ENCODE data around the gene NT5C1A.

Gene NT5C1A

GRCh38 chr1:39681294-39681693 is 9.4 kb upstream of the NT5C1A start:
- Histone ChIP-seq H3K27me3 (ENCODE audit: control insufficient read depth, insufficient read depth, low read length) (no peaks in the 10 kb centered on the region), H3K4me1 (no peaks in the 10 kb centered on the region), H2AFZ (no peak overlapping the region), H3K4me3 (ENCODE audit: low read depth, low read length) (no peak overlapping the region), H3K9me3 (ENCODE audit: control insufficient read depth, low read length) (no peaks in the 10 kb centered on the region), H3K27ac (no peak overlapping the region), H3K4me2 (ENCODE audit: low read length) (no peak overlapping the region), H3K9ac (no peak overlapping the region), H3K36me3 (ENCODE audit: control insufficient read depth, insufficient read depth, low read length) (no peaks in the 10 kb centered on the region), H3K79me2 (no peaks in the 10 kb centered on the region)
- no peak for TF ChIP-seq CTCF (IDR thresholded peaks at IDR 0.05)

- no peaks in the 10 kb centered on the region for H3K4me1 ChIP-seq
- H3K9me3 ChIP-seq (ENCODE audit: control insufficient read depth, low read length): no peaks in the 10 kb centered on the region
- H3K27me3 ChIP-seq (ENCODE audit: control insufficient read depth, insufficient read depth, low read length): no peaks in the 10 kb centered on the region
- H3K4me3 ChIP-seq (ENCODE audit: low read depth, low read length): no peak overlapping the region
- H3K9ac ChIP-seq: no peak overlapping the region
- no peaks in the 10 kb centered on the region for H3K36me3 ChIP-seq (ENCODE audit: control insufficient read depth, insufficient read depth, low read length)
- no peak overlapping the region for H2AFZ ChIP-seq
- H3K4me2 ChIP-seq (ENCODE audit: low read length): no peak overlapping the region
- TF ChIP-seq CTCF (IDR thresholded peaks at IDR 0.05): no peak
- H3K79me2 ChIP-seq: no peaks in the 10 kb centered on the region
- no peak overlapping the region for H3K27ac ChIP-seq
Measured at GRCh38 chr1:39680751-39681150, 8.8 kb upstream of the NT5C1A start.

DNA sequence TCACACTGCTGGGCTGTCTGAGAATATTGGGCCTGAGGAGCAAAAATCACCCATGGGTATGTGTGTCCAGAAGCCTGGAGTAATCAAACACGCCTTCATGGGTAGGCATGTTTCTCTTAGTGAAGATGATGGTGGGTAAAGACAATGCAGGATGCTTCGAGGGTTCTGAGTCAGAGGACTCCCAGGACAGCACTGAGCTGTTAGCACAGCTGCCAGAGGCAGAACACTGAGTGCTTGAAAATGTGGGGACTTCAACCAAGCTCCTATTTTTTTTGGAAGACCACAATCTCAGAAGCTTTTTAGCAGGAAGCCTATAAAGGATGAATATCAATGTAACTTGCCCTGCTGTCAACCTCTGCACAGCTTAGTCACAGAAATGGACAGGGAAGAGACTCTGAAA is 7.9 kb upstream of the NT5C1A start:
- H3K79me2 ChIP-seq: no peaks in the 10 kb centered on the region
- H3K27me3 ChIP-seq (ENCODE audit: control insufficient read depth, insufficient read depth, low read length): no peaks in the 10 kb centered on the region
- no peak overlapping the region for H3K4me2 ChIP-seq (ENCODE audit: low read length)
- TF ChIP-seq CTCF (IDR thresholded peaks at IDR 0.05): no peak
- H3K9me3 ChIP-seq (ENCODE audit: control insufficient read depth, low read length): no peaks in the 10 kb centered on the region
- H3K27ac ChIP-seq: no peak overlapping the region
- H3K36me3 ChIP-seq (ENCODE audit: control insufficient read depth, insufficient read depth, low read length): no peaks in the 10 kb centered on the region
- H3K4me1 ChIP-seq: no peaks in the 10 kb centered on the region
- no peak overlapping the region for H2AFZ ChIP-seq
- no peak overlapping the region for H3K9ac ChIP-seq
- no peak overlapping the region for H3K4me3 ChIP-seq (ENCODE audit: low read depth, low read length)

DNA sequence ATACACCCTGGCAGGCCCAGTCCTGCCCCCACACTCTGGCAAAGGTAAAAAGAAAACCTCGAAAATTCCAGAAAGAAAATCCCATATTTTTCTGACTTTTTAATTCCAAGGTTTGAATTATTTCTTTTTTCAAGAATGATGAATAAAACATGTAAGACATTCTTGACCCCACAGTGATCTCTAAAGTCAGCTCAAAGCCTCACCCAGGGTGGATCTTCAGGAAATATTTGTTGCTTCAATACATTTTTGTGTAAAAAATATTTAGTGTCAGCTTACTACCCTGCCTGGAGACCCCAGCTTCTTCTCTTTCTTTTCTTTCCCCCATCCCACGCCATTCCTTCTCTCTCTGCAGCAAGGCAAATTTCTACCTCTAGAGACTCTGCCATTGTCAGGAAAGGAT is 7.0 kb upstream of the NT5C1A start:
- Histone ChIP-seq H2AFZ (no peak overlapping the region), H3K4me2 (ENCODE audit: low read length) (no peak overlapping the region), H3K9ac (no peak overlapping the region), H3K36me3 (ENCODE audit: control insufficient read depth, insufficient read depth, low read length) (no peaks in the 10 kb centered on the region), H3K9me3 (ENCODE audit: control insufficient read depth, low read length) (no peaks in the 10 kb centered on the region), H3K27me3 (ENCODE audit: control insufficient read depth, insufficient read depth, low read length) (no peaks in the 10 kb centered on the region), H3K27ac (no peak overlapping the region), H3K4me3 (ENCODE audit: low read depth, low read length) (no peak overlapping the region), H3K79me2 (no peaks in the 10 kb centered on the region), H3K4me1 (no peaks in the 10 kb centered on the region)
- TF ChIP-seq CTCF (IDR thresholded peaks at IDR 0.05): no peak

GRCh38 chr1:39677645-39678044 is 5.7 kb upstream of the NT5C1A start:
- Histone ChIP-seq H3K79me2 (no peaks in the 10 kb centered on the region), H3K4me3 (ENCODE audit: low read depth, low read length) (no peak overlapping the region), H3K9me3 (ENCODE audit: control insufficient read depth, low read length) (no peaks in the 10 kb centered on the region), H3K4me1 (no peaks in the 10 kb centered on the region), H3K27me3 (ENCODE audit: control insufficient read depth, insufficient read depth, low read length) (no peaks in the 10 kb centered on the region), H3K36me3 (ENCODE audit: control insufficient read depth, insufficient read depth, low read length) (no peaks in the 10 kb centered on the region), H3K27ac (no peak overlapping the region), H2AFZ (no peak overlapping the region), H3K9ac (no peak overlapping the region), H3K4me2 (ENCODE audit: low read length) (no peak overlapping the region)
- TF ChIP-seq CTCF (IDR thresholded peaks at IDR 0.05): no peak
